Measurements from ENCODE around the gene PACSIN3.

The PACSIN3 gene

DNA sequence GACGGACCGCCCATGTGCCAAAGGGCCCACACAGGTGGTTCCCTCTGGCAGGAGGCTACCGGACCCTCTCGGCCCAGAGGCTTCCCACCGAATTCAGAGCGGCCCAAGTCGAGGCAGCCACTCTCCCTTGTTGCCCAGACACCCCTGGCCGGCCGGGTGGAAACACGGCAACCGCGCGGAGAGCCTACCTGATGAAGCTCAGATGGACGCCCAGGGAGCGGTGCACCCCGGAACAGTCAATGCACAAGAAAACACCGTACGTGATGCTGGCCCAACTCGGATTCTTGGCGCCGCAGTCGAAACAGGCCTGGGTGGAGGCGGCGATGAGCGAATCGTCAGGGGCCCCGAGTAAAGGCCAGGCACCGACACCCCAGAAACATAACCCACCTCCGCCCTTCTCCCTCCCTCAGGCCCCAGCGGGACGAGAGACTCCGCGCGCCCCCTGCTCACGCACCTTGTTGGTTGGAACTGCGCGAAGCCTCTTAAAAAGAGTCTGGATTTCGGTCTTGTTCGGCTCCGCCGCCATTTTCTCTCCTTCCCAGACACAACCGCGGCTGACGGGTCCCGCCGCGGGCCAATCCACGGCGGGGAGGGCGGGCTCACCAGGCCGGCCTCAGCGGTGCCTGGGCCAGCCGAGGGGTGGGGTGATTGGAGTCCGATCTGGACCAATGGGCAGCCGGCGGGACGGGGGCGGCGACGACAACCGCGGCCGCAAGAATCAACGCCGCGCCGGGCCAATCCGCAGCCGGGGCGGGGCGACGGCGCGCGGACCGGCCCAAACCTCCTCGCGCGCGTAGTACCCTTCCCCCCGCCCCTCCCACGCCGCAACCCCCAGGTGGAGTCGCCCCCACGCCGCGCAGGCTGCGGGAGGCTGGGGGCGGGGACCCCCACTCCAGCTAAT is 9.7 kb downstream of the PACSIN3 start, which contains the start of gene ARFGAP2:
ARFGAP2 (minus strand) TSS at position 552 of the 901 bp plus-strand sequence; CDS start at position 526, 26 bp downstream.
- peak; percentile 96 for DNase-seq (ENCODE audit: low spot score)

GRCh38 chr11:47175746-47176327 is 10.4 kb downstream of the PACSIN3 start:
- DNase-seq (ENCODE audit: low spot score): no peak

- DNase-seq (ENCODE audit: low spot score): no peak
Observed at GRCh38 chr11:47172740-47173336, 13.4 kb downstream of the PACSIN3 start.

GRCh38 chr11:47171856-47172255 is 14.4 kb downstream of the PACSIN3 start:
- DNase-seq (ENCODE audit: low spot score): no peak

GRCh38 chr11:47171061-47171838 is 15.0 kb downstream of the PACSIN3 start:
- DNase-seq (ENCODE audit: low spot score): no peak

DNA sequence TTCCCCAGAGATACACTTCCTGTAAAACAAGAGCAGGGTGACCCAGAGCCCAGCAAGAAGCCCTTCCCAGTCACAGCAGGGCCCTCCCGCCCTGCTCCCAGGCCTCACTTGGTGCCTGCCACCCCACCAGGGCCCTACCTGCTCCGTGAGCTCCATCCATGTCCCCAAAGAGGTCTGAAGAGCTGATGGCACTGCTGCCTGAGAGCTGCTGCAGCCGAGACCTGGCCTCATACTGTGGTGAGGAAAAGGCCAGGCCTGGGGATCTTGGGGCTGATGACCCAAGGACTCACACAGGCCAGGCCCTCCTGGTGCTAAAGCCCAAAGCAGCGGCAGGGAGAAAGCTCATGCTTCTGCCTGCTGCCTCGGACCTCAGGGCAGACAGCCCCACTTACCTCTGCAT is 19.9 kb downstream of the PACSIN3 start:
- no peak for DNase-seq (ENCODE audit: low spot score)

- DNase-seq (ENCODE audit: low spot score): no peak
Observed at GRCh38 chr11:47165253-47165840, 20.9 kb downstream of the PACSIN3 start.

- no peak for DNase-seq (ENCODE audit: low spot score)
Observed at GRCh38 chr11:47164321-47164720, 21.9 kb downstream of the PACSIN3 start.

- DNase-seq (ENCODE audit: low spot score): no peak
Observed at GRCh38 chr11:47163898-47164297, 22.3 kb downstream of the PACSIN3 start.

GRCh38 chr11:47163193-47163592 is 23.0 kb downstream of the PACSIN3 start:
- no peak for DNase-seq (ENCODE audit: low spot score)

DNA sequence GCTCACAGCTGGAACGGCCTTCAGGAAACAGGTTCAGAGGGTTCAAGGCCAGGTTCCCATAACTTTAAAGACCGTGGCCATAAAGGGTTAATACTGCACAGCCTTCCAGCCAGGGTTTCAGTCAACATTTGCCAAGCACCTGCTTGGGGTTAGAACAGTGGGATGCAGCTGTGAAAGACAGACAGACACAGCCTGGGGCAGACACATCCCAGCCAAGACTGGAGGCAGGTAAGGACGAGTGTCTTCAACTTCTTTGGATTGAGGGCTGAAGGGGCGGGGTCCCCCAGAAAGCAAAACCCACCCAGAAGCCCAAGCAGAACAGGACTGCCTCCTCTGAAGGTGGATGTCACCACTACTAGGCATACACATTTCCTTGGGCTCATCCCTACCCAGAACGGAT is 23.8 kb downstream of the PACSIN3 start:
- no peak for DNase-seq (ENCODE audit: low spot score)

DNA sequence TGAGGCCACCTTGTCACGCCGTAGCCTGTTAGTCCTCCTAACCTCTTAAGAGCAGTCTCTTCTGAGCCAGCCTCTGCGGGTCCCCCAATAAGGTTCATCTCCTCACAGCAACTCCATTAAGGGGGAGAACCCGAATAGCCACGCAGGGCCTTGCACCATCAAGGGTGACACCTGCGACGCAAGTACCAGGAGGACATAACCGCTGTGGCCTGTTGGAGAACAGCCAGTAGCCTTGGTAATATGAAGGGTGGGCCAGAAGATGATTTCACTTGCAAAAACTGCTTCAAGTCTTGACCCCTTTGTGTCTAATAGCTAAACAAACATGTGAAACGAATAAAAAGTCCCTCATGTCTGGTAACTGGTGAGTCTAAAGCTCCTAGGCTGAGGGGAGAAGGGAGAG is 24.3 kb downstream of the PACSIN3 start:
- DNase-seq (ENCODE audit: low spot score): no peak

- peak; percentile 78 for DNase-seq (ENCODE audit: low spot score)
Observed at GRCh38 chr11:47161134-47161854, 24.9 kb downstream of the PACSIN3 start.

DNA sequence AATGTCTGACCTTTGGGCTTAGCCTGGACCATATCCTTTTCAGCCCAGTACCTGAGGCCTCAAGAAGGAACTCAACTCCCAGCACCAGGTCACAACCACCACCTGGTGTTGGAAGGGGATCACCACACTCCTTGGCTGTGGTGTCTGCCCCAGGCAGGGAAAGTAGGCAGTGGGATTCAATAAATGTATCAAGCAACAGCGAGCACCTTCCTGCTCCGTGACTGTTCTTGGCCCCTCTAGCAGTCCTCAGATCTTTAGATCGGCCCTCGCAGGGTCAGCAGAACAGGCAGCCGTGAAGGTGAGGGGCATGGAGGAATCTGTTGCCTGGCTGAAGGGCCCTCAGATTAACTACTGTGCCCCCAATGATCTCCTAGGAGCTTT is 25.5 kb downstream of the PACSIN3 start:
- DNase-seq (ENCODE audit: low spot score): peak; percentile 30

DNA sequence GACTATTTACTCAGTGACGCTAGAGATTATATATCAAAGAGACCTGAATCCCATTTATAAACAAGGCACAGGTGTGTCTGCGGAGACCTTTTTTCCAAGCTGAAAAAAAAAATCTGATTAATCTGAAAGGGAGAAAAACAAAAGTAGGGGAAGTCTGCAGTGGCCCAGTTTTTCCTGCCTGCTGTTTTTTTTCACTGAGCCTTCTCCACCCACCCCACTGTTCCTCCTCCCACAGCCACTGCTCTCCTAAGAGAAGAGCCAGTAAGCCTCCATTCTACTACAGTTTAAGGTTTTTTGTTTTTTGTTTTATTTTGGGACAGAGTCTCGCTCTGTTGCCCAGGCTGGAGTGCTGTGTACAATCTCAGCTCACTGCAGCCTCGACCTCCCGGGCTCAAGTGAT is 28.0 kb downstream of the PACSIN3 start:
- no peak for DNase-seq (ENCODE audit: low spot score)

GRCh38 chr11:47157805-47158204 is 28.4 kb downstream of the PACSIN3 start:
- no peak for DNase-seq (ENCODE audit: low spot score)

- DNase-seq (ENCODE audit: low spot score): no peak
Observed at GRCh38 chr11:47156951-47157350, 29.3 kb downstream of the PACSIN3 start.

GRCh38 chr11:47156333-47156732 is 29.9 kb downstream of the PACSIN3 start:
- DNase-seq (ENCODE audit: low spot score): peak; percentile 72

GRCh38 chr11:47155879-47156278 is 30.4 kb downstream of the PACSIN3 start:
- peak; percentile 57 for DNase-seq (ENCODE audit: low spot score)

DNA sequence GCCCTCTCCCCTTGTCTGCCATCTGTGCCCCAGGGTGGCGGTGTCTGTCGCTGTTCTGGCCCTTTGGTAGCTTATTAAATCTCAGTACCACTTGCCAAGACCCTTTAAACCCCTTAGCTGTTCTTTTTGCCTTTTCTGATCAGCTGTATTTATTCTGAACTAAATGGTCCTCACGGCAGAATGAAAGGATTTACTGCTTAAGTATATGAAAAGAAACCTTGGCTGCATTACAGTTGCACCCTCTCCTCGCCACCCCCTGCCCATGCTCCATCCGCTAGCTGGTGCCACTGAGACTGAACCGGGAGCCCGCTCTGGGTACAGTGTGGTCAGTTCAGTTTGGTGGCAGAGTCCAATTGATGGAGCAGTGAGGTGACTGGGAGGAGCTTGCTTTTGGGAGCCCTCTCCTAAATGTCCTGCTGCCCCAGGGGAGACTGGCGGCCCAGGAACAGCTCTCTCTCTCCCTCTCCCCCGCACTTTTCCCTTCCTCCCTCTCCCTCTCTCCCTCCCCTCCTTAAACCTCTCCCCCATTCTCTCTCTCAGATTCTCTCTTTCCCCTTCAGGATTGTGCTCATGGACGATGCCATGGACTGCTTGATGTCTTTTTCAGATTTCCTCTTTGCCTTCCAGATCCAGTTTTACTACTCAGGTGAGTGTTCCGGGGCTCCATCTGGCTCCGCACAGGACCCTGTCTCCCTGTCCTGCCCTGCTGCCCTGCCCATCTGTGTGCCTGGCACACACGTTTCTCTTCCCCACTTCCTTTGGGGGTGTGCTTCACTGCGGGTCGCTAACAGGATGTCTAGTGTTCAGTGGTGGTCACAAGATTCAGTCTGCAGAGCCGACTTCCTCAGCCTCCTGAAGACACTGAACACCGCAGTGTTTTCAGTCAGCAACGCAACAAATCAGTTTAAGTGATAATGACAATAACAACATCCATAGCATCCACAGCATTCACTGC is 31.3 kb downstream of the PACSIN3 start:
- DNase-seq (ENCODE audit: low spot score): peak; percentile 84
